Mucosa of descending colon (tissue), 3 donors: ENCODE measurements around the gene UTS2R. TPM values are rescaled to one million over a fixed set of nuclear protein-coding genes. Genes with fewer than 3 reads are reported as not detected.

Experiments used
- ATAC-seq: fragments of 200-7000 bp; cut with Tn5 transposase; one replicate; pipeline ENCODE4 v1.9.1; 2020; ENCODE audit warnings: mild to moderate bottlenecking, moderate library complexity
- DNase-seq, 3 donors: peaks; one replicate each; pipeline ENCODE4 v3.0.0-alpha.2; 2020
- H3K36me3 ChIP-seq: fragments of 200-600 bp; one replicate; pipeline ENCODE4 v1.8.0; 2021; ENCODE audit warnings: low read depth, mild to moderate bottlenecking
- H3K4me1 ChIP-seq: fragments of 200-600 bp; one replicate; pipeline ENCODE4 v1.8.0; 2021; ENCODE audit warnings: low read depth, mild to moderate bottlenecking
- H3K4me3 ChIP-seq: fragments of 200-600 bp; one replicate; pipeline ENCODE4 v1.8.0; 2021; ENCODE audit warnings: mild to moderate bottlenecking
- H3K9me3 ChIP-seq: fragments of 200-600 bp; one replicate; pipeline ENCODE4 v1.8.0; 2021; ENCODE audit warnings: mild to moderate bottlenecking
- CTCF ChIP-seq: fragments of 200-600 bp; IDR thresholded peaks from one replicate; pipeline ENCODE4 v1.8.0; 2022; ENCODE audit warnings: antibody characterized with exemption, mild to moderate bottlenecking
- intact Hi-C, 2 donors: fragments of 100-400 bp; cut with DNase I in 1 of 2; cut with micrococcal nuclease in 1 of 2; formaldehyde crosslinking; loops; one replicate each; pipeline versions ENCODE4 v1.11.0 to v1.11.1; 2022; cut with DNase I, micrococcal nuclease
- total RNA-seq, 3 donors: library from RNA; stranded (reverse); fragmentation: NEBNext Ultra II Directional in 2 of 3; extraction: Animal tissue kit (Norgen Biotek cat#: 25700) in 2 of 3; gene quantifications; one replicate each; pipeline versions ENCODE4 v1.2.1 to v1.2.4, GENCODE V29; 2021 to 2023
- donor health status: DM: no; HTN: no; CAD: no; lungs with moderate emphysema.
- donor health status: DM: no; HTN: no; CAD: no.
- donor health status: DM: no; HTN: yes; CAD: no.

The UTS2R gene
- total RNA-seq, 3 donors from 2014 or later: not detected

GRCh38 chr17:82361885-82362633 is 9.5 kb upstream of the UTS2R start:
- Histone ChIP-seq H3K4me1 (peaks cover 3% of the 10 kb centered on the region), H3K9me3 (no peaks in the 10 kb centered on the region), H3K36me3 (no peaks in the 10 kb centered on the region), H3K4me3 (no peak overlapping the region)
- no peak for TF ChIP-seq CTCF
- intact Hi-C loops: no loop called here
- DNase-seq (no peak), ATAC-seq (no peak)

GRCh38 chr17:82365606-82366295 is 5.8 kb upstream of the UTS2R start:
- DNase-seq (peak in 2 of 3 donors; percentile 13 to 22), ATAC-seq (no peak)
- H3K36me3 ChIP-seq: no peaks in the 10 kb centered on the region
- H3K9me3 ChIP-seq: no peaks in the 10 kb centered on the region
- intact Hi-C loops: no loop called here
- no peak overlapping the region for H3K4me3 ChIP-seq
- H3K4me1 ChIP-seq: peaks cover 15% of the 10 kb centered on the region
- TF ChIP-seq CTCF: no peak

- ATAC-seq: peak; percentile 91
- Histone ChIP-seq H3K9me3 (no peaks in the 10 kb centered on the region), H3K36me3 (no peaks in the 10 kb centered on the region), H3K4me3 (no peak overlapping the region), H3K4me1 (peaks cover 24% of the 10 kb centered on the region)
- intact Hi-C loops: no loop called here
- peak; percentile 60 to 71 (median 62) for DNase-seq
- TF ChIP-seq CTCF: no peak
Observed at GRCh38 chr17:82366749-82367148, 4.8 kb upstream of the UTS2R start.

- H3K36me3 ChIP-seq: no peaks in the 10 kb centered on the region
- intact Hi-C loops: no loop called here
- ATAC-seq (peak; percentile 6), DNase-seq (no peak)
- TF ChIP-seq CTCF: no peak
- H3K4me1 ChIP-seq: peaks cover 27% of the 10 kb centered on the region
- H3K4me3 ChIP-seq: no peak overlapping the region
- H3K9me3 ChIP-seq: no peaks in the 10 kb centered on the region
Observed at GRCh38 chr17:82367724-82368524, 3.6 kb upstream of the UTS2R start.

GRCh38 chr17:82369211-82369610 is 2.4 kb upstream of the UTS2R start:
- no peak for TF ChIP-seq CTCF
- ATAC-seq (no peak), DNase-seq (no peak)
- no peaks in the 10 kb centered on the region for H3K9me3 ChIP-seq
- no peaks in the 10 kb centered on the region for H3K36me3 ChIP-seq
- no peak overlapping the region for H3K4me3 ChIP-seq
- H3K4me1 ChIP-seq: peaks cover 27% of the 10 kb centered on the region
- intact Hi-C loops: no loop called here
